H1 (cell line): Measurements from ENCODE around the gene TAOK1. TPM values are rescaled to one million over a fixed set of nuclear protein-coding genes. Genes with fewer than 3 reads are reported as not detected.

Source experiments
- CTCF ChIA-PET: fragments of 300-600 bp; sonication (Branson Sonifier 250); formaldehyde crosslinking; loops from one replicate; lab custom pipeline; 2021; ENCODE audit not compliant: partially characterized antibody; lab: Charles Lee
- POLR2A ChIA-PET: fragments of 300-600 bp; sonication (Branson Sonifier 250); formaldehyde crosslinking; loops from one replicate; lab custom pipeline; 2021; ENCODE audit warnings: inconsistent platforms; ENCODE audit not compliant: partially characterized antibody; lab: Charles Lee
- DNase-seq, 2 experiments: peaks; one replicate each; pipeline versions ENCODE4 v3.0.0 to v3.0.0-alpha.2; 2010 to 2022; ENCODE audit warnings: low spot score in 2 of 2, low read depth in 1 of 2, mixed read lengths in 1 of 2
- FAIRE-seq: peaks from 2 replicates; lab custom pipeline; 2011; peaks lifted over from hg19 to GRCh38; lab: Jason Lieb, UNC
- H2AFZ ChIP-seq: 2 replicates; pipeline ENCODE4 v1.8.1; 2012; ENCODE audit warnings: low read length, inconsistent platforms
- H2AK5ac ChIP-seq: 2 replicates; pipeline ENCODE4 v1.6.1; 2013; ENCODE audit warnings: low read depth, low read length
- H2BK120ac ChIP-seq: replicated peaks from 2 replicates; pipeline ENCODE3; 2013; ENCODE audit warnings: low read depth, low read length, inconsistent platforms
- H2BK12ac ChIP-seq: 2 replicates; pipeline ENCODE4 v1.6.1; 2013; ENCODE audit warnings: low read depth, low read length
- H2BK15ac ChIP-seq: 2 replicates; pipeline ENCODE4 v1.6.1; 2013; ENCODE audit warnings: low read length
- H2BK20ac ChIP-seq: 2 replicates; pipeline ENCODE4 v1.6.1; 2013; ENCODE audit warnings: low read length
- H2BK5ac ChIP-seq: 2 replicates; pipeline ENCODE4 v1.6.1; 2013; ENCODE audit warnings: low read depth, low read length
- H3K14ac ChIP-seq: 2 replicates; pipeline ENCODE4 v1.6.1; 2013; ENCODE audit warnings: inconsistent platforms; ENCODE audit not compliant: insufficient read length
- H3K18ac ChIP-seq: 2 replicates; pipeline ENCODE4 v1.6.1; 2013; ENCODE audit warnings: low read length; ENCODE audit errors: extremely low read depth
- H3K23ac ChIP-seq: 2 replicates; pipeline ENCODE4 v1.6.1; 2013; ENCODE audit warnings: inconsistent platforms; ENCODE audit not compliant: insufficient read length
- H3K23me2 ChIP-seq: 2 replicates; pipeline ENCODE4 v1.6.1; 2013; ENCODE audit warnings: low read depth, low read length
- H3K27ac ChIP-seq: 2 replicates; pipeline ENCODE4 v1.6.1; 2011; ENCODE audit warnings: low read depth, low read length, inconsistent platforms
- H3K27me3 ChIP-seq, 4 experiments: replicated peaks in 1 of 4; 1 replicate in 1 of 4; 2 replicates in 3 of 4; pipeline versions ENCODE4 v1.6.1 to v1.8.1; 2011 to 2013; ENCODE audit warnings: low read length in 3 of 4, mild to moderate bottlenecking in 3 of 4, inconsistent platforms in 2 of 4, mixed read lengths in 2 of 4, moderate library complexity in 1 of 4; ENCODE audit not compliant: control insufficient read depth in 3 of 4, insufficient read depth in 3 of 4; ENCODE audit errors: extremely low read depth in 1 of 4
- H3K36me3 ChIP-seq, 4 experiments: 2 replicates each; pipeline versions ENCODE4 v1.6.1 to v1.8.1; 2011 to 2013; ENCODE audit warnings: mild to moderate bottlenecking in 4 of 4, low read length in 3 of 4, moderate library complexity in 2 of 4, control low read depth in 1 of 4, inconsistent platforms in 1 of 4; ENCODE audit not compliant: insufficient read depth in 4 of 4, control insufficient read depth in 2 of 4
- H3K4ac ChIP-seq: replicated peaks from 2 replicates; pipeline ENCODE3; 2013; ENCODE audit warnings: low read length, low read depth, mixed read lengths, inconsistent platforms; ENCODE audit not compliant: insufficient read length
- H3K4me1 ChIP-seq, 4 experiments: replicated peaks in 1 of 4; 1 replicate in 1 of 4; 2 replicates in 3 of 4; pipeline versions ENCODE4 v1.6.1 to v1.8.1; 2011 to 2013; ENCODE audit warnings: low read length in 3 of 4, inconsistent platforms in 2 of 4, mixed read lengths in 1 of 4; ENCODE audit not compliant: insufficient read depth in 4 of 4, control insufficient read depth in 3 of 4
- H3K4me2 ChIP-seq, 2 experiments: 2 replicates each; pipeline versions ENCODE4 v1.6.1 to v1.8.1; 2011 to 2013; ENCODE audit warnings: low read depth in 2 of 2, low read length in 2 of 2, control low read depth in 1 of 2, inconsistent platforms in 1 of 2, mild to moderate bottlenecking in 1 of 2; ENCODE audit not compliant: insufficient read depth in 1 of 2
- H3K4me3 ChIP-seq, 4 experiments: fragments of 200-600, 300-600 bp in 1 of 4; sonication (generic), shearing (Covaris generic), sonication (Bioruptor Twin) in 1 of 4; 2 replicates each; pipeline versions ENCODE4 v1.5.1 to v1.8.1; 2011 to 2016; ENCODE audit warnings: low read length in 4 of 4, low read depth in 3 of 4, control low read depth in 2 of 4, inconsistent platforms in 2 of 4, mild to moderate bottlenecking in 2 of 4, mixed read lengths in 1 of 4, moderate library complexity in 1 of 4; ENCODE audit not compliant: insufficient read depth in 2 of 4; ENCODE audit errors: extremely low read depth in 1 of 4
- H3K56ac ChIP-seq: replicated peaks from 2 replicates; pipeline ENCODE3; 2013; ENCODE audit warnings: low read depth, mild to moderate bottlenecking, mixed read lengths, low read length, inconsistent platforms; ENCODE audit not compliant: insufficient read length
- H3K79me1 ChIP-seq: 2 replicates; pipeline ENCODE4 v1.6.1; 2013; ENCODE audit warnings: low read depth, low read length, control low read depth
- H3K79me2 ChIP-seq, 2 experiments: 2 replicates each; pipeline versions ENCODE4 v1.6.1 to v1.8.1; 2012 to 2013; ENCODE audit warnings: low read length in 2 of 2, mild to moderate bottlenecking in 2 of 2, inconsistent platforms in 1 of 2; ENCODE audit not compliant: insufficient read depth in 2 of 2, control insufficient read depth in 1 of 2
- H3K9ac ChIP-seq, 4 experiments: replicated peaks in 1 of 4; 1 replicate in 1 of 4; 2 replicates in 3 of 4; pipeline versions ENCODE4 v1.6.1 to v1.8.1; 2011 to 2013; ENCODE audit warnings: low read depth in 3 of 4, low read length in 3 of 4, control low read depth in 2 of 4, mild to moderate bottlenecking in 2 of 4, moderate library complexity in 2 of 4, inconsistent platforms in 1 of 4; ENCODE audit errors: extremely low read depth in 1 of 4
- H3K9me3 ChIP-seq, 2 experiments: 2 replicates each; pipeline versions ENCODE4 v1.6.1 to v1.8.1; 2012 to 2013; ENCODE audit warnings: mild to moderate bottlenecking in 2 of 2, moderate library complexity in 2 of 2, control low read depth in 1 of 2, inconsistent platforms in 1 of 2, low read depth in 1 of 2, low read length in 1 of 2, mixed read lengths in 1 of 2; ENCODE audit not compliant: insufficient read depth in 2 of 2
- H4K20me1 ChIP-seq, 2 experiments: replicated peaks in 1 of 2; 2 replicates each; pipeline versions ENCODE3 to v1.8.1; 2011 to 2013; ENCODE audit warnings: inconsistent platforms in 2 of 2, low read length in 2 of 2, mild to moderate bottlenecking in 1 of 2; ENCODE audit not compliant: insufficient read depth in 2 of 2, control insufficient read depth in 1 of 2
- H4K5ac ChIP-seq: 2 replicates; pipeline ENCODE4 v1.6.1; 2013; ENCODE audit warnings: low read length, low read depth, mixed read lengths, inconsistent platforms; ENCODE audit not compliant: insufficient read length
- H4K8ac ChIP-seq: 2 replicates; pipeline ENCODE4 v1.8.0; 2013; ENCODE audit warnings: mild to moderate bottlenecking, moderate library complexity, low read length, inconsistent platforms; ENCODE audit not compliant: insufficient read depth; ENCODE audit errors: extremely low read depth
- H4K91ac ChIP-seq: replicated peaks from 2 replicates; pipeline ENCODE3; 2013; ENCODE audit warnings: low read length, mixed read lengths, inconsistent platforms; ENCODE audit not compliant: insufficient read length
- BACH1 ChIP-seq: IDR thresholded peaks from 2 replicates; pipeline ENCODE4 v1.6.1; 2012; ENCODE audit warnings: low read length, improper control_type of control experiment
- CHD2 ChIP-seq: IDR thresholded peaks from 2 replicates; pipeline ENCODE4 v1.6.1; 2012; ENCODE audit warnings: low read length, improper control_type of control experiment
- EP300 ChIP-seq, 2 experiments: IDR thresholded peaks; 1 replicate in 1 of 2; 2 replicates in 1 of 2; pipeline ENCODE4 v1.6.1; 2011 to 2012; ENCODE audit warnings: low read depth in 2 of 2, low read length in 2 of 2, mild to moderate bottlenecking in 2 of 2, borderline replicate concordance in 1 of 2, inconsistent platforms in 1 of 2, moderate library complexity in 1 of 2
- JUN ChIP-seq: IDR thresholded peaks from 2 replicates; pipeline ENCODE4 v1.6.1; 2011; ENCODE audit warnings: low read depth, mild to moderate bottlenecking, improper control_type of control experiment, low read length
- NANOG ChIP-seq: IDR thresholded peaks from 2 replicates; pipeline ENCODE4 v1.6.1; 2011; ENCODE audit warnings: low read length, low read depth, mild to moderate bottlenecking, inconsistent platforms; ENCODE audit not compliant: insufficient read depth, poor library complexity, severe bottlenecking
- POU5F1 ChIP-seq: IDR thresholded peaks from 2 replicates; pipeline ENCODE4 v1.6.1; 2011; ENCODE audit warnings: low read depth, mild to moderate bottlenecking, low read length, moderate library complexity
- RBBP5 ChIP-seq: IDR thresholded peaks from 2 replicates; pipeline ENCODE4 v1.7.1; 2012; ENCODE audit warnings: low read depth, mild to moderate bottlenecking, inconsistent platforms, low read length, moderate library complexity, borderline replicate concordance
- SP4 ChIP-seq: IDR thresholded peaks from 2 replicates; pipeline ENCODE4 v1.6.1; 2012; ENCODE audit warnings: low read length, inconsistent platforms
- YY1 ChIP-seq: IDR thresholded peaks from 2 replicates; pipeline ENCODE4 v1.6.1; 2011; ENCODE audit warnings: low read depth, mild to moderate bottlenecking, low read length
- WGBS, 2 experiments: shearing (Covaris generic) in 1 of 2; methylation state at CpG; one replicate each; pipeline versions ENCODE4 v1.1.6 to v1.1.7; 2013 to 2015; ENCODE audit warnings: low lambda C conversion rate in 2 of 2, mixed read lengths in 2 of 2, inconsistent platforms in 1 of 2, low coverage in 1 of 2, missing lambda C conversion rate in 1 of 2; ENCODE audit not compliant: insufficient replicate concordance in 2 of 2, insufficient coverage in 1 of 2, insufficient read length in 1 of 2; ENCODE audit errors: extremely low coverage in 1 of 2, missing lambda C conversion rate in 1 of 2; 5-methylcytosine and 5-hydroxymethylcytosine counted together
- polyA plus RNA-seq, 7 experiments: library from polyadenylated mRNA; depleted of rRNA in 3 of 7; stranded (reverse) in 5 of 7; unstranded in 2 of 7; fragments of >200 nt in 5 of 7; fragments of 200-250 nt in 2 of 7; gene quantifications; 1 replicate in 5 of 7; 2 replicates in 1 of 7; 4 replicates in 1 of 7; pipeline versions ENCODE4 v1.2.1 to v1.2.3, GENCODE V29; 2011 to 2013; ENCODE audit warnings: missing spikeins in 2 of 7, mixed read lengths in 2 of 7
- total RNA-seq: library from RNA; stranded (reverse); fragmentation: NEBNext Ultra II Directional; extraction: Animal tissue kit (Norgen Biotek cat#: 25700); gene quantifications from 2 replicates; pipeline ENCODE4 v1.2.1, GENCODE V29; 2021
- TF ChIP-seq, protein P1 (sequence below), 3 experiments: IDR thresholded peaks; 1 replicate in 2 of 3; 2 replicates in 1 of 3; pipeline versions ENCODE4 v1.5.1 to v1.6.1; 2011; ENCODE audit warnings: low read length in 3 of 3, mild to moderate bottlenecking in 3 of 3, inconsistent platforms in 2 of 3, low read depth in 1 of 3, moderate library complexity in 1 of 3; ENCODE audit not compliant: insufficient read depth in 1 of 3; ENCODE audit errors: control extremely low read depth in 1 of 3

The TAOK1 gene
- total and polyA plus RNA-seq, 2 of the 8 experiments (the other 6 are each of a cell fraction or from before 2014, with no cell fraction given): 12.2 to 90.6 TPM

DNA sequence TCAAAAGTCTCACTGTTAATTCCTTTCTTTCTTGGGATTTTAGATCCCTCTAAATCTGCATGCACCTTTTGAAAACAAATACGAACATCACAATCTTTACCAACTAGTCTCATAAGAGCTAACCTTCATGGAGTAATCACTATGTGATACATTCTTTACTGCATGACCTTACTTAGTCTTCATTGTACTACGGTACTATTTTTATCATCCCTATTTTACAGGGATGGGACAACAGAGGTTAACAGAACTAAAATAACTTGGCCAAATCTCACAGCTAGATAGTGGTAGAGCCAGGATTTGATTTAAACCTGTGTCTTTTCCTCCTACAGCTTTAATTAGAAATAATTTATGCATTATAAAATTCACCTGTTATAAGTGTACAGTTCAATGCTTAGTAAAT is 32.9 kb upstream of the TAOK1 start:
- H2BK120ac ChIP-seq: no peak overlapping the region
- H4K91ac ChIP-seq: no peak overlapping the region
- no peak overlapping the region for H3K9ac ChIP-seq
- H4K20me1 ChIP-seq: no peaks in the 10 kb centered on the region
- no peak overlapping the region for H3K4me3 ChIP-seq
- no peak overlapping the region for H4K5ac ChIP-seq
- H3K36me3 ChIP-seq: no peaks in the 10 kb centered on the region
- H2BK5ac ChIP-seq: no peak overlapping the region
- H4K8ac ChIP-seq: no peak overlapping the region
- H2BK15ac ChIP-seq: no peak overlapping the region
- no peaks in the 10 kb centered on the region for H3K23me2 ChIP-seq
- H3K4me1 ChIP-seq: no peaks in the 10 kb centered on the region
- H3K27ac ChIP-seq: no peak overlapping the region
- WGBS, 2 experiments: 88% methylated on average over 2 of the region's 2 CpGs; no CpG with 5 or more reads in 1 of the 2 experiments
- no peak overlapping the region for H2BK12ac ChIP-seq
- no peaks in the 10 kb centered on the region for H3K79me2 ChIP-seq
- no peak overlapping the region for H3K4ac ChIP-seq
- H3K9me3 ChIP-seq: no peaks in the 10 kb centered on the region
- FAIRE-seq (no peak), DNase-seq (no peak)
- no peak overlapping the region for H3K56ac ChIP-seq
- no peak overlapping the region for H3K14ac ChIP-seq
- H3K4me2 ChIP-seq: no peak overlapping the region
- H3K79me1 ChIP-seq: no peaks in the 10 kb centered on the region
- ChIA-PET POLR2A (interaction anchor here (0.6 to 0.7 kb wide), 3 partner anchors 56 to 214 kb away, joined by 3 read pairs; no protein-coding TSS in a partner anchor), CTCF (interaction anchor here (0.6 to 2.0 kb wide), 5 partner anchors 12 to 1174 kb away, joined by 3 to 4 read pairs (median 3); no protein-coding TSS in a partner anchor)
- no peak overlapping the region for H2BK20ac ChIP-seq
- H3K18ac ChIP-seq: no peak overlapping the region
- H3K23ac ChIP-seq: no peak overlapping the region
- 0 out of 2 replicates have a peak overlapping the region, but pooled peaks have one; percentile 16 for H2AFZ ChIP-seq
- no peaks in the 10 kb centered on the region for H3K27me3 ChIP-seq
- H2AK5ac ChIP-seq: no peak overlapping the region
- TF ChIP-seq BACH1: no peak
- no peak for TF ChIP-seq YY1
- no peak for TF ChIP-seq POU5F1
- no peak for TF ChIP-seq SP4
- no peak for TF ChIP-seq NANOG
- no peak for TF ChIP-seq EP300 (IDR thresholded peaks at IDR 0.05; ENCODE audit: borderline replicate concordance in 1 of 2, low read depth in 2 of 2, low read length in 2 of 2)
- TF ChIP-seq, protein P1, sequence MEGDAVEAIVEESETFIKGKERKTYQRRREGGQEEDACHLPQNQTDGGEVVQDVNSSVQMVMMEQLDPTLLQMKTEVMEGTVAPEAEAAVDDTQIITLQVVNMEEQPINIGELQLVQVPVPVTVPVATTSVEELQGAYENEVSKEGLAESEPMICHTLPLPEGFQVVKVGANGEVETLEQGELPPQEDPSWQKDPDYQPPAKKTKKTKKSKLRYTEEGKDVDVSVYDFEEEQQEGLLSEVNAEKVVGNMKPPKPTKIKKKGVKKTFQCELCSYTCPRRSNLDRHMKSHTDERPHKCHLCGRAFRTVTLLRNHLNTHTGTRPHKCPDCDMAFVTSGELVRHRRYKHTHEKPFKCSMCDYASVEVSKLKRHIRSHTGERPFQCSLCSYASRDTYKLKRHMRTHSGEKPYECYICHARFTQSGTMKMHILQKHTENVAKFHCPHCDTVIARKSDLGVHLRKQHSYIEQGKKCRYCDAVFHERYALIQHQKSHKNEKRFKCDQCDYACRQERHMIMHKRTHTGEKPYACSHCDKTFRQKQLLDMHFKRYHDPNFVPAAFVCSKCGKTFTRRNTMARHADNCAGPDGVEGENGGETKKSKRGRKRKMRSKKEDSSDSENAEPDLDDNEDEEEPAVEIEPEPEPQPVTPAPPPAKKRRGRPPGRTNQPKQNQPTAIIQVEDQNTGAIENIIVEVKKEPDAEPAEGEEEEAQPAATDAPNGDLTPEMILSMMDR (IDR thresholded peaks at IDR 0.05; ENCODE audit: control extremely low read depth in 1 of 3, insufficient read depth in 1 of 3, low read depth in 1 of 3, low read length in 3 of 3): no peak
- no peak for TF ChIP-seq JUN
- TF ChIP-seq CHD2: no peak
- TF ChIP-seq RBBP5: no peak
- TF ChIP-seq, all 59 proteins: peak for 0
